ENCODE data around the gene YKT6. TPM values are rescaled to one million over a fixed set of nuclear protein-coding genes. Genes with fewer than 3 reads are reported as not detected.

The YKT6 gene
- total and polyA plus RNA-seq, 2 of the 8 experiments (the other 6 are each of a cell fraction or from before 2014, with no cell fraction given), result 75.3 to 103 TPM

DNA sequence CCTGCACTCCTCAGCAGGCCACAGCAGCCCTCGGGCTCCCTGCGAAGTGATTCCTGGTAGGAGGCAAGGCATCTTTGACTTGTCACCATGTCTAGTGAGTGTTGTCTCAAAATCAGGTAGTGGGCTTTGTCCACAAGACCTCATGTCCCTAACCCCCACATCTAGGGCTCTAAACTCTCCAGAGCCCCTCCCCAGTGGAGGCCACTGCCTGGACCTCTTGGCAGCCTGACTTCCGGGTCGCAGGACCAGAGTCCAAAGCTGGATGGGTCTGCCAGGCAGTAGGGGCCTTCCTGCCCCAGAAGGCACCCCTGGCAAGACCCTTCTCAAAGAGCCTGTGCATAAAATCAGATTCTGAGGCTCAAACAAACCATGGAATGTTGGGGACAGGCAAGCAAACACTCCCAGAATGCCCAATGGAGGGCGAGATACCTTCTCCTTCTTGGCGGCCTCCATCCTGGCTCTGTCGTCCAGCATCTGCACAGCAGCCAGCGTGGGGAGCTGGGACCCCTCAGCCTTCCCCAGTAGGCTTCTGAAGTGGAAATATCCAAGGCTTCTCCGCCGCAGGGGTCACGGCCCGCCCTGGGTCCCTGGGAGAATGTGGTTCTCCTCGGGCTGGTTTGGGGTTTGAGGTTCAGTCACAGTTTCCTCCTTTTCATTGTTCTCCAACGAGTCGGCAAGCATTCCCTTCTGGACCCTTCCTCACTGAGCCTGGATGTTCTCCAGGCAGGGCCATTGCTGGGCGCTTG is 12.1 kb upstream of the YKT6 start:
- peaks cover 0 to 4% (median 0%) of the 10 kb centered on the region in 4 experiments; a peak in 4 of 7 replicates for H3K4me1 ChIP-seq (replicated peaks in 1 of 4; ENCODE audit: control insufficient read depth in 3 of 4, insufficient read depth in 4 of 4, low read length in 3 of 4)
- no peaks in the 10 kb centered on the region for H3K36me3 ChIP-seq (ENCODE audit: control insufficient read depth in 2 of 4, insufficient read depth in 4 of 4, low read length in 3 of 4)
- H3K27me3 ChIP-seq (replicated peaks in 1 of 4; ENCODE audit: control insufficient read depth in 3 of 4, extremely low read depth in 1 of 4, insufficient read depth in 3 of 4, low read length in 3 of 4), result peaks cover 0 to 3% (median 0%) of the 10 kb centered on the region in 4 experiments; a peak in 2 of 7 replicates
- POLR2A ChIA-PET (ENCODE audit: partially characterized antibody), result interaction anchor here (1.0 kb wide), 1 partner anchor 49 kb away, joined by 3 read pairs; no protein-coding TSS in a partner anchor
- TF ChIP-seq SIN3A (conservative IDR thresholded peaks at IDR 0.05 in 1 of 2, IDR thresholded peaks at IDR 0.05 in 1 of 2; ENCODE audit: low read depth in 1 of 2, low read length in 2 of 2) (no peak), EP300 (IDR thresholded peaks at IDR 0.05; ENCODE audit: borderline replicate concordance in 1 of 2, low read depth in 2 of 2, low read length in 2 of 2) (no peak), RXRA (IDR thresholded peaks at IDR 0.05; ENCODE audit: insufficient read depth, low read depth, low read length) (no peak), RFX5 (IDR thresholded peaks at IDR 0.05; ENCODE audit: borderline replicate concordance, low read depth, low read length) (no peak), JUND (IDR thresholded peaks at IDR 0.05; ENCODE audit: low read length) (no peak), CEBPB (IDR thresholded peaks at IDR 0.05; ENCODE audit: low read depth, low read length) (no peak), KDM5A (IDR thresholded peaks at IDR 0.05; ENCODE audit: low read length) (no peak)
- TF ChIP-seq, protein P1, sequence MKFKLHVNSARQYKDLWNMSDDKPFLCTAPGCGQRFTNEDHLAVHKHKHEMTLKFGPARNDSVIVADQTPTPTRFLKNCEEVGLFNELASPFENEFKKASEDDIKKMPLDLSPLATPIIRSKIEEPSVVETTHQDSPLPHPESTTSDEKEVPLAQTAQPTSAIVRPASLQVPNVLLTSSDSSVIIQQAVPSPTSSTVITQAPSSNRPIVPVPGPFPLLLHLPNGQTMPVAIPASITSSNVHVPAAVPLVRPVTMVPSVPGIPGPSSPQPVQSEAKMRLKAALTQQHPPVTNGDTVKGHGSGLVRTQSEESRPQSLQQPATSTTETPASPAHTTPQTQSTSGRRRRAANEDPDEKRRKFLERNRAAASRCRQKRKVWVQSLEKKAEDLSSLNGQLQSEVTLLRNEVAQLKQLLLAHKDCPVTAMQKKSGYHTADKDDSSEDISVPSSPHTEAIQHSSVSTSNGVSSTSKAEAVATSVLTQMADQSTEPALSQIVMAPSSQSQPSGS (IDR thresholded peaks at IDR 0.05; ENCODE audit: low read length), result no peak
- no peak overlapping the region for H4K8ac ChIP-seq (ENCODE audit: extremely low read depth, insufficient read depth, low read length)
- H3K4me2 ChIP-seq (ENCODE audit: insufficient read depth in 1 of 2, low read depth in 2 of 2, low read length in 2 of 2), result no peak overlapping the region
- H3K79me2 ChIP-seq (ENCODE audit: control insufficient read depth in 1 of 2, insufficient read depth in 2 of 2, low read length in 2 of 2), result no peaks in the 10 kb centered on the region
- no peak overlapping the region for H2BK15ac ChIP-seq (ENCODE audit: low read length)
- DNase-seq (ENCODE audit: low read depth in 1 of 2, low spot score in 2 of 2) (no peak), FAIRE-seq (no peak)
- no peak overlapping the region for H2BK120ac ChIP-seq (replicated peaks; ENCODE audit: low read depth, low read length)
- no peaks in the 10 kb centered on the region for H4K20me1 ChIP-seq (replicated peaks in 1 of 2; ENCODE audit: control insufficient read depth in 1 of 2, insufficient read depth in 2 of 2, low read length in 2 of 2)
- no peak overlapping the region for H2BK5ac ChIP-seq (ENCODE audit: low read depth, low read length)
- no peaks in the 10 kb centered on the region for H3K9me3 ChIP-seq (ENCODE audit: insufficient read depth in 2 of 2, low read depth in 1 of 2, low read length in 1 of 2)
- no peak overlapping the region for H3K27ac ChIP-seq (ENCODE audit: low read depth, low read length)
- WGBS, 2 experiments (ENCODE audit: extremely low coverage in 1 of 2, insufficient coverage in 1 of 2, insufficient read length in 1 of 2, insufficient replicate concordance in 2 of 2, low coverage in 1 of 2, low lambda C conversion rate in 2 of 2, missing lambda C conversion rate in 1 of 2), result 92% methylated on average over 16 of the region's 16 CpGs; no CpG with 5 or more reads in 1 of the 2 experiments
- no peaks in the 10 kb centered on the region for H3K23me2 ChIP-seq (ENCODE audit: low read depth, low read length)
- H3K23ac ChIP-seq (ENCODE audit: insufficient read length), result no peak overlapping the region
- no peak overlapping the region for H3K4me3 ChIP-seq (ENCODE audit: extremely low read depth in 1 of 4, insufficient read depth in 2 of 4, low read depth in 3 of 4, low read length in 4 of 4)
- no peak overlapping the region for H4K91ac ChIP-seq (replicated peaks; ENCODE audit: insufficient read length, low read length)
- H3K79me1 ChIP-seq (ENCODE audit: low read depth, low read length), result no peaks in the 10 kb centered on the region
- no peak overlapping the region for H2AFZ ChIP-seq (ENCODE audit: low read length)
- no peak overlapping the region for H3K9ac ChIP-seq (replicated peaks in 1 of 4; ENCODE audit: extremely low read depth in 1 of 4, low read depth in 3 of 4, low read length in 3 of 4)
- no peak overlapping the region for H2BK12ac ChIP-seq (ENCODE audit: low read depth, low read length)
- H3K18ac ChIP-seq (ENCODE audit: extremely low read depth, low read length), result no peak overlapping the region
- CTCF ChIA-PET (ENCODE audit: partially characterized antibody), result interaction anchor here (0.6 to 0.9 kb wide), 3 partner anchors 12 to 81 kb away, joined by 3 read pairs; partner anchors contain the start of gene YKT6
- H2AK5ac ChIP-seq (ENCODE audit: low read depth, low read length), result no peak overlapping the region
- H3K56ac ChIP-seq (replicated peaks; ENCODE audit: insufficient read length, low read depth, low read length), result no peak overlapping the region
- H4K5ac ChIP-seq (ENCODE audit: insufficient read length, low read depth, low read length), result no peak overlapping the region
- H2BK20ac ChIP-seq (ENCODE audit: low read length), result no peak overlapping the region
- H3K4ac ChIP-seq (replicated peaks; ENCODE audit: insufficient read length, low read depth, low read length), result no peak overlapping the region
- no peak overlapping the region for H3K14ac ChIP-seq (ENCODE audit: insufficient read length)

Measured in H1 (cell line).